A673 (cell line): Measurements from ENCODE around the gene ZNF865.

Experiments used
- EZH2 ChIP-seq: fragments of 200-600 bp; sonication (generic); IDR thresholded peaks from 2 replicates; pipeline ENCODE4 v1.6.1; 2017; ENCODE audit warnings: borderline replicate concordance, low read depth, mild to moderate bottlenecking, mixed read lengths, antibody characterized with exemption, low read length; ENCODE audit not compliant: poor library complexity, severe bottlenecking
- TF ChIP-seq, protein P1 (sequence below): fragments of 300-800, 200-600 bp; sonication (generic); conservative IDR thresholded peaks from 2 replicates; pipeline ENCODE4 v1.5.1; 2017; ENCODE audit warnings: low read depth, mild to moderate bottlenecking, antibody characterized with exemption, low read length, moderate library complexity, mixed read lengths

- TF ChIP-seq, protein P1, sequence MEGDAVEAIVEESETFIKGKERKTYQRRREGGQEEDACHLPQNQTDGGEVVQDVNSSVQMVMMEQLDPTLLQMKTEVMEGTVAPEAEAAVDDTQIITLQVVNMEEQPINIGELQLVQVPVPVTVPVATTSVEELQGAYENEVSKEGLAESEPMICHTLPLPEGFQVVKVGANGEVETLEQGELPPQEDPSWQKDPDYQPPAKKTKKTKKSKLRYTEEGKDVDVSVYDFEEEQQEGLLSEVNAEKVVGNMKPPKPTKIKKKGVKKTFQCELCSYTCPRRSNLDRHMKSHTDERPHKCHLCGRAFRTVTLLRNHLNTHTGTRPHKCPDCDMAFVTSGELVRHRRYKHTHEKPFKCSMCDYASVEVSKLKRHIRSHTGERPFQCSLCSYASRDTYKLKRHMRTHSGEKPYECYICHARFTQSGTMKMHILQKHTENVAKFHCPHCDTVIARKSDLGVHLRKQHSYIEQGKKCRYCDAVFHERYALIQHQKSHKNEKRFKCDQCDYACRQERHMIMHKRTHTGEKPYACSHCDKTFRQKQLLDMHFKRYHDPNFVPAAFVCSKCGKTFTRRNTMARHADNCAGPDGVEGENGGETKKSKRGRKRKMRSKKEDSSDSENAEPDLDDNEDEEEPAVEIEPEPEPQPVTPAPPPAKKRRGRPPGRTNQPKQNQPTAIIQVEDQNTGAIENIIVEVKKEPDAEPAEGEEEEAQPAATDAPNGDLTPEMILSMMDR = no peak
- TF ChIP-seq EZH2 = no peak
Measured at GRCh38 chr19:55621673-55622231, 16.3 kb downstream of the ZNF865 start.
